Measurements from ENCODE around the gene R3HDM2. TPM values are rescaled to one million over a fixed set of nuclear protein-coding genes. Genes with fewer than 3 reads are reported as not detected.

R3HDM2 gene
- total RNA-seq, 1 donor from 2014 or later: 49.0 TPM

- DNase-seq (ENCODE audit: low spot score): no peak
Measured at GRCh38 chr12:57467212-57467874, 36.5 kb upstream of the R3HDM2 start.

- no peak for DNase-seq (ENCODE audit: low spot score)
Measured at GRCh38 chr12:57465747-57466505, 35.1 kb upstream of the R3HDM2 start.

- no peak for DNase-seq (ENCODE audit: low spot score)
Measured at GRCh38 chr12:57465030-57465746, 34.3 kb upstream of the R3HDM2 start.

- DNase-seq (ENCODE audit: low spot score): no peak
Measured at GRCh38 chr12:57464569-57464968, 33.7 kb upstream of the R3HDM2 start.

GRCh38 chr12:57462912-57463253 lies 32.0 kb upstream of the R3HDM2 start:
- DNase-seq (ENCODE audit: low spot score): no peak

GRCh38 chr12:57462251-57462911 lies 31.5 kb upstream of the R3HDM2 start:
- DNase-seq (ENCODE audit: low spot score): peak; percentile 94

- no peak for DNase-seq (ENCODE audit: low spot score)
Measured at GRCh38 chr12:57461917-57462250, 31.0 kb upstream of the R3HDM2 start.

GRCh38 chr12:57461276-57461916 lies 30.6 kb upstream of the R3HDM2 start:
- DNase-seq (ENCODE audit: low spot score): no peak

- no peak for DNase-seq (ENCODE audit: low spot score)
Measured at GRCh38 chr12:57460841-57461275, 30.0 kb upstream of the R3HDM2 start.

GRCh38 chr12:57460468-57460784 lies 29.6 kb upstream of the R3HDM2 start:
- DNase-seq (ENCODE audit: low spot score): no peak

GRCh38 chr12:57459750-57460467 lies 29.1 kb upstream of the R3HDM2 start, which contains the start of gene GLI1:
Gene GLI1, plus strand, starts transcription at chr12:57459785. Its CDS starts 3,907 bp downstream, at chr12:57463692.
- no peak for DNase-seq (ENCODE audit: low spot score)

GRCh38 chr12:57459055-57459749 lies 28.4 kb upstream of the R3HDM2 start:
- DNase-seq (ENCODE audit: low spot score): peak; percentile 96

- no peak for DNase-seq (ENCODE audit: low spot score)
Measured at GRCh38 chr12:57458665-57459054, 27.8 kb upstream of the R3HDM2 start.

- DNase-seq (ENCODE audit: low spot score): no peak
Measured at GRCh38 chr12:57456737-57457490, 26.1 kb upstream of the R3HDM2 start.

- no peak for DNase-seq (ENCODE audit: low spot score)
Measured at GRCh38 chr12:57456145-57456700, 25.4 kb upstream of the R3HDM2 start.

- no peak for DNase-seq (ENCODE audit: low spot score)
Measured at GRCh38 chr12:57455374-57456144, 24.7 kb upstream of the R3HDM2 start.

- DNase-seq (ENCODE audit: low spot score): no peak
Measured at GRCh38 chr12:57454566-57455373, 23.9 kb upstream of the R3HDM2 start, which contains the start of gene INHBE. Gene INHBE, plus strand, starts transcription at chr12:57455307. Its CDS starts 230 bp downstream, at chr12:57455537.

All from mesenteric fat pad (tissue), 1 donor.